ENCODE data around the gene EHMT1. TPM values are rescaled to one million over a fixed set of nuclear protein-coding genes. Genes with fewer than 3 reads are reported as not detected.

The EHMT1 gene
- total and polyA plus RNA-seq, 2 of the 13 experiments (the other 11 are each of a cell fraction or from before 2014, with no cell fraction given) = 23.0 to 27.1 TPM

DNA sequence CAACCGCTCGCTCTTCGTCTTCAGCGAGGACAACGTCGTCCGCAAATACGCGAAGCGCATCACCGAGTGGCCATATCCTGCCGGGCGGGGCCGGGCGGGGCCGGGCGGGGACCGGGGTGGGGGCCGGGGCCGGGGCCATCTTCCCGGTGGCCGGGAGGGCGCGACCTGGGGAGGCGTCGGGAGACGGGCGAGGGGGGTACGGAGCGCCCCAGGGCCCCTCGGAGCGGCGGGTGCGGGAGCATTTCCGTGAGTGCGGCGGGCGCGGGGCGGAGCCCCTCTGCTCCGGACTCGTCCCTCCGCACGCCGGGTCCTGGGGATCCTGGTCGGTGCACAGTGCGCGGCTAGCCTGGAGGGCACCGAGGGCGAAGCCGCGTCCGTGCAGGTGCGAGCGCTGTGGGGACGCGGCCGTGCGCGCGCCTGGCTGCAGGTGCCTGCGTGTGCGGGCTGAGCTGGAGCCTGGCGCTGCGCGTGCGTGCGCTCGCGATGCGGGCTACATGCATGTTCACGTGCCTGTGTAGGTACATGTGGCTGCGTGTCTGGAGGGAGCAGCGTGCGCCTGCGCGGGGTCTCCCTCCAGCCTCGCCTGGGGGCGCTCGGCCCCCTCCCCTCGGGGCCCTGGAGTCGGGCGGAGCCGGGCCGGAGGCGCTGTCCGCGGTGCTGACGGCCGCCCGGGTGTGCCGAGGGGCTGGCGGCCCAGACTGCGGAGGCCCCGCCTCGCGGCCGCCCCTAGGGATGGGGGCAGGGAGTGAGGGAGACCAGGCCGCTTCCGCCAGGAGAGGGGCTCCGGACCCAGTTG is 259.5 kb downstream of the EHMT1 start (continued):
- TF ChIP-seq TBX2 (CRISPR knock-in tag; IDR thresholded peaks at IDR 0.05; ENCODE audit: borderline replicate concordance) (peak; percentile 45; the same call in 1 of the 2 replicates), ZNF446 (CRISPR knock-in tag; IDR thresholded peaks at IDR 0.05) (0 out of 2 replicates have a peak, but pooled peaks have one; percentile 49), IRX3 (CRISPR knock-in tag; IDR thresholded peaks at IDR 0.05; ENCODE audit: borderline replicate concordance, low read depth) (0 out of 2 replicates have a peak, but pooled peaks have one; percentile 46), ZNF225 (CRISPR knock-in tag; IDR thresholded peaks at IDR 0.05) (no peak), ATF7-NPFF (CRISPR knock-in tag; IDR thresholded peaks at IDR 0.05; ENCODE audit: low read depth) (peak; percentile 36; the same call in 1 of the 2 replicates), SALL1 (CRISPR knock-in tag; IDR thresholded peaks at IDR 0.05) (peak; percentile 60; the same call in 1 of the 2 replicates), KDM5B (CRISPR knock-in tag; IDR thresholded peaks at IDR 0.05; ENCODE audit: borderline replicate concordance) (peak; percentile 38; the same call in 1 of the 2 replicates), ZNF607 (CRISPR knock-in tag; IDR thresholded peaks at IDR 0.05; ENCODE audit: borderline replicate concordance) (no peak), ZNF260 (CRISPR knock-in tag; IDR thresholded peaks at IDR 0.05; ENCODE audit: borderline replicate concordance, low read depth) (no peak), ZNF781 (CRISPR knock-in tag; IDR thresholded peaks at IDR 0.05; ENCODE audit: borderline replicate concordance, not compliant biosample characterization) (no peak), RBFOX2 (IDR thresholded peaks at IDR 0.05; ENCODE audit: low read depth, low read length) (no peak), EHMT2 (IDR thresholded peaks at IDR 0.05; ENCODE audit: borderline replicate concordance, low read depth, low read length) (0 out of 2 replicates have a peak, but pooled peaks have one; percentile 9), MED13 (CRISPR knock-in tag; IDR thresholded peaks at IDR 0.05) (no peak), ZNF496 (CRISPR knock-in tag; IDR thresholded peaks at IDR 0.05; ENCODE audit: insufficient replicate concordance) (no peak), SAP130 (CRISPR knock-in tag; IDR thresholded peaks at IDR 0.05; ENCODE audit: low read depth) (peak; percentile 13; the same call in 1 of the 2 replicates), SIN3A (IDR thresholded peaks at IDR 0.05; ENCODE audit: borderline replicate concordance, low read depth, low read length) (no peak), SNRNP70 (IDR thresholded peaks at IDR 0.05; ENCODE audit: low read depth, low read length) (no peak), ZNF558 (CRISPR knock-in tag; IDR thresholded peaks at IDR 0.05; ENCODE audit: borderline replicate concordance) (peak; percentile 48; the same call in 1 of the 2 replicates), ZNF343 (CRISPR knock-in tag; IDR thresholded peaks at IDR 0.05) (no peak), ZNF207 (IDR thresholded peaks at IDR 0.05; ENCODE audit: borderline replicate concordance) (no peak), SRSF1 (optimal IDR thresholded peaks at IDR 0.05; ENCODE audit: low read depth, low read length) (no peak)
- TF ChIP-seq, protein P1, sequence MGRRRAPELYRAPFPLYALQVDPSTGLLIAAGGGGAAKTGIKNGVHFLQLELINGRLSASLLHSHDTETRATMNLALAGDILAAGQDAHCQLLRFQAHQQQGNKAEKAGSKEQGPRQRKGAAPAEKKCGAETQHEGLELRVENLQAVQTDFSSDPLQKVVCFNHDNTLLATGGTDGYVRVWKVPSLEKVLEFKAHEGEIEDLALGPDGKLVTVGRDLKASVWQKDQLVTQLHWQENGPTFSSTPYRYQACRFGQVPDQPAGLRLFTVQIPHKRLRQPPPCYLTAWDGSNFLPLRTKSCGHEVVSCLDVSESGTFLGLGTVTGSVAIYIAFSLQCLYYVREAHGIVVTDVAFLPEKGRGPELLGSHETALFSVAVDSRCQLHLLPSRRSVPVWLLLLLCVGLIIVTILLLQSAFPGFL (CRISPR knock-in tag; IDR thresholded peaks at IDR 0.05) = no peak
- TF ChIP-seq, protein P2, sequence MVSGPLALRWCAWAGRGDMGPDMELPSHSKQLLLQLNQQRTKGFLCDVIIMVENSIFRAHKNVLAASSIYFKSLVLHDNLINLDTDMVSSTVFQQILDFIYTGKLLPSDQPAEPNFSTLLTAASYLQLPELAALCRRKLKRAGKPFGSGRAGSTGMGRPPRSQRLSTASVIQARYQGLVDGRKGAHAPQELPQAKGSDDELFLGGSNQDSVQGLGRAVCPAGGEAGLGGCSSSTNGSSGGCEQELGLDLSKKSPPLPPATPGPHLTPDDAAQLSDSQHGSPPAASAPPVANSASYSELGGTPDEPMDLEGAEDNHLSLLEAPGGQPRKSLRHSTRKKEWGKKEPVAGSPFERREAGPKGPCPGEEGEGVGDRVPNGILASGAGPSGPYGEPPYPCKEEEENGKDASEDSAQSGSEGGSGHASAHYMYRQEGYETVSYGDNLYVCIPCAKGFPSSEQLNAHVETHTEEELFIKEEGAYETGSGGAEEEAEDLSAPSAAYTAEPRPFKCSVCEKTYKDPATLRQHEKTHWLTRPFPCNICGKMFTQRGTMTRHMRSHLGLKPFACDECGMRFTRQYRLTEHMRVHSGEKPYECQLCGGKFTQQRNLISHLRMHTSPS (CRISPR knock-in tag; IDR thresholded peaks at IDR 0.05; ENCODE audit: low read depth) = no peak
- TF ChIP-seq, protein P3, sequence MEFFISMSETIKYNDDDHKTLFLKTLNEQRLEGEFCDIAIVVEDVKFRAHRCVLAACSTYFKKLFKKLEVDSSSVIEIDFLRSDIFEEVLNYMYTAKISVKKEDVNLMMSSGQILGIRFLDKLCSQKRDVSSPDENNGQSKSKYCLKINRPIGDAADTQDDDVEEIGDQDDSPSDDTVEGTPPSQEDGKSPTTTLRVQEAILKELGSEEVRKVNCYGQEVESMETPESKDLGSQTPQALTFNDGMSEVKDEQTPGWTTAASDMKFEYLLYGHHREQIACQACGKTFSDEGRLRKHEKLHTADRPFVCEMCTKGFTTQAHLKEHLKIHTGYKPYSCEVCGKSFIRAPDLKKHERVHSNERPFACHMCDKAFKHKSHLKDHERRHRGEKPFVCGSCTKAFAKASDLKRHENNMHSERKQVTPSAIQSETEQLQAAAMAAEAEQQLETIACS (CRISPR knock-in tag; IDR thresholded peaks at IDR 0.05) = no peak
- TF ChIP-seq, protein P4, sequence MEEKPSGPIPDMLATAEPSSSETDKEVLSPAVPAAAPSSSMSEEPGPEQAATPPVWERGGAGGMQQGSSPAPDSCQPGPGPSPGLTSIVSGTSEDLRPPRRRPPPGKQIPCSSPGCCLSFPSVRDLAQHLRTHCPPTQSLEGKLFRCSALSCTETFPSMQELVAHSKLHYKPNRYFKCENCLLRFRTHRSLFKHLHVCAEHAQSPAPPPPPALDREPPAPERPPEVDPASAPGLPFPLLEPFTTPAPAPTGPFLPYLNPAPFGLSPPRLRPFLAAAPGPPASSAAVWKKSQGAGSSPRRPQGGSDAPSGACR (CRISPR knock-in tag; IDR thresholded peaks at IDR 0.05) = no peak

Measured in HepG2 (cell line).